RWPE1 (cell line): ENCODE results near the gene INTS1.

ENCODE experiments used
- CTCF ChIA-PET: fragments of 350-600 bp; sonication (Branson Sonifier 250); formaldehyde crosslinking; extraction: SDS; loops from one replicate; lab custom pipeline; 2021; lab: Yijun Ruan, JAX
- POLR2A ChIA-PET: fragments of 400-600 bp; formaldehyde crosslinking; extraction: SDS; loops from one replicate; lab custom pipeline; 2020; ENCODE audit warnings: antibody characterized with exemption; ENCODE audit not compliant: low non-redundant PET; lab: Yijun Ruan, JAX
- DNase-seq: peaks from one replicate; pipeline ENCODE4 v3.0.0; 2012; ENCODE audit warnings: low spot score
- H3K27ac ChIP-seq: fragments of 450-650 bp; 2 replicates; pipeline ENCODE4 v1.5.1; 2017
- TF ChIP-seq, protein P1 (sequence below): fragments of 450-650 bp; conservative IDR thresholded peaks from 2 replicates; pipeline ENCODE4 v1.5.1; 2017; ENCODE audit warnings: low read depth, mild to moderate bottlenecking

INTS1 gene

DNA sequence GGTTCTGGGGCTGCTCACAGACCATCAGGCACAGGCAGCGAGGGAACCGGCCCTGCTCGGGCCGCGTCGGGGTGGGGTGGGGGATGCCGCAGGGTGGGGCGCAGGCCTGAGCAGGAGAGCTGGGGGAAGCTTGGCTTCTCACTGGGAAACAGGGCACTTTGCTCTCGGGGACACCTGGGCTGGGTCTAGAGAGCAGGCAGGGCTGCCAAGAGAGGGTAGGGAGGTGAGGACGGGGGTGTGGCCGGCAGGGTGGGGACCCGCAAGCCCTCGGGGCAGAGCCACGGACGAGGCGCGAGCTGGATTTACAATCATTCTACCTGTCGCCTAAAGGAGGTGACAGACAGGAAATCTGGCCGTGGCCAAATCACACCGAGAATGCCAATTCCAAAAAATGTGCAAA lies 11.1 kb downstream of the INTS1 start:
- CTCF ChIA-PET: no interaction called here
- POLR2A ChIA-PET: no interaction called here
- TF ChIP-seq, protein P1, sequence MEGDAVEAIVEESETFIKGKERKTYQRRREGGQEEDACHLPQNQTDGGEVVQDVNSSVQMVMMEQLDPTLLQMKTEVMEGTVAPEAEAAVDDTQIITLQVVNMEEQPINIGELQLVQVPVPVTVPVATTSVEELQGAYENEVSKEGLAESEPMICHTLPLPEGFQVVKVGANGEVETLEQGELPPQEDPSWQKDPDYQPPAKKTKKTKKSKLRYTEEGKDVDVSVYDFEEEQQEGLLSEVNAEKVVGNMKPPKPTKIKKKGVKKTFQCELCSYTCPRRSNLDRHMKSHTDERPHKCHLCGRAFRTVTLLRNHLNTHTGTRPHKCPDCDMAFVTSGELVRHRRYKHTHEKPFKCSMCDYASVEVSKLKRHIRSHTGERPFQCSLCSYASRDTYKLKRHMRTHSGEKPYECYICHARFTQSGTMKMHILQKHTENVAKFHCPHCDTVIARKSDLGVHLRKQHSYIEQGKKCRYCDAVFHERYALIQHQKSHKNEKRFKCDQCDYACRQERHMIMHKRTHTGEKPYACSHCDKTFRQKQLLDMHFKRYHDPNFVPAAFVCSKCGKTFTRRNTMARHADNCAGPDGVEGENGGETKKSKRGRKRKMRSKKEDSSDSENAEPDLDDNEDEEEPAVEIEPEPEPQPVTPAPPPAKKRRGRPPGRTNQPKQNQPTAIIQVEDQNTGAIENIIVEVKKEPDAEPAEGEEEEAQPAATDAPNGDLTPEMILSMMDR: no peak

DNA sequence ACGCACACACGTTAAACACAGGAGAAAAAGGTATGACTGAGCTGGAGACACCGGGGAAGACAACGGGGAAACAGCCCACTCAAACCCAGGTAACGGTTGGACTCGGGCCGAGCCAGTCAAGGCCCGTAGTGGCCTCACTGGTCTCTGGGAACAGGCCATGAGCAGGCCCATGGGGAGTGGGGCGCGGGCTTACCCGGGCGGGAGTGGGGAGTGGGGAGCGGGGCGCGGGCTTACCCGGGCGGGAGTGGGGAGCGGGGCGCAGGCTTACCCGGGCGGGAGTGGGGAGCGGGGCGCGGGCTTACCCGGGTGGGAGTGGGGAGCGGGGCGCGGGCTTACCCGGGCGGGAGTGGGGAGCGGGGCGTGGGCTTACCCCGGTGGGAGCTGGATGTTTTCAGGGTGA lies 11.5 kb downstream of the INTS1 start:
- no peak overlapping the region for H3K27ac ChIP-seq
- TF ChIP-seq, protein P1: no peak
- ChIA-PET POLR2A (no interaction called here), CTCF (no interaction called here)
- no peak for DNase-seq

More for the DNA sequence above, 11.1 kb downstream of the INTS1 start:
- no peak overlapping the region for H3K27ac ChIP-seq
- DNase-seq: no peak

DNA sequence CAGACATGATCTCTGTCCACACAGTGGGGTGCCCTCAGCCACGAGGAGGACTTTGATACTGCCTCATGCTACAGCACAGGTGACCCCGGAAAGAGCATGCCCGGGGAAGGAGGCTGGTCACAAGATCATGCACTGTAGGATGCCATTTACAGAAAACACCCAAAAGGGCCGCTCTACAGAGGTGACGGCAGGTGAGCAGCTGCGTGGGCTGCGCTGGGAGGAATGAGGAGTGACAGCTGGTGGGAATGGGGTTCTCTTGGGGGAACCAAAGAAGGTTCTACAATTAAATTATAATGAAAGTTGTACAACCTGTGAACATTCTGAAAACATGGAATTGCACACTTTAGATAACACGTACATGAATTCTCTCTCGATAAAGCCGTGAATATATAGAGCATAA lies 12.0 kb downstream of the INTS1 start:
- H3K27ac ChIP-seq: peak overlapping the region; percentile 12; the same call in 1 of the 2 replicates
- TF ChIP-seq, protein P1: no peak
- POLR2A ChIA-PET: no interaction called here
- CTCF ChIA-PET: no interaction called here
- DNase-seq: no peak

DNA sequence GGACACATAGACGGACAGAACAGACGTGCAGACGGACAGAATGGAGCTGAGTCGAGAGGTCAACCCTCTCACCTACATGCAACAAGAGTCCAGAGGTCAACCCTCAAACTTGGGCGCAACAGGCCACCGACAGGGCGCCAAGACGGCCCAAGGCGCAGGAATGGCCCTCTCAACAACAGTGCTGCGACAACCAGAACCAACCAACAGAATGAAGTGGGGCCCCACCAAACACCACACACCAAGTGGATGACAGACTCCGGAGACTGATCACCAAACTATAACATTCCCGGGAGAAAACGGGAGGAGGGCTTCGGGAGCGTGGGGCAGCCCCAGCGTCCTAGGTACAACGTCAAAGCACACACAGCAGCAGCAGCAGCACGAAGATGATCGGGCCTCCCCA lies 13.4 kb downstream of the INTS1 start:
- H3K27ac ChIP-seq: peak overlapping the region; percentile 1; the same call in 1 of the 2 replicates
- DNase-seq: no peak
- TF ChIP-seq, protein P1: no peak
- POLR2A ChIA-PET: no interaction called here
- CTCF ChIA-PET: no interaction called here

DNA sequence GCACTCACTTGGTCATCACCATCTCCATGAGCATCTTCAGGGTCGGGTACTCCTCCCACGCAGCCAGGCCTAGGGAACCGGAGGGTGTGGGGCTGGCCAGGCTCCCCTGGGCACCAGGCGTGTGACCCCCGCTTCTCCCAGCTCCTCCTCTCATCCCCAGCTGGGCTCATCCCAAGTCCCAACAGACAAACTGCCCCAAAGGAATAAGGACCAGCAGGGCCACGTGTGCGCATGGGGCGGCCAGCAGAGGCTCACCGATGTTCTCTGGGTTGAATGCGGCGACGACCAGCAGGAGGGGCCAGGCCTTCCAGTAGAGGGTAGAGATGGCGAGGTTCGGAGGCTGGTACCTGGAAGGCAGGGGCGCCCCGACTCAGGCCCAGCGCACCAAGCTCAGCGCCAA lies 14.9 kb downstream of the INTS1 start:
- POLR2A ChIA-PET: no interaction called here
- CTCF ChIA-PET: no interaction called here
- TF ChIP-seq, protein P1: no peak
- no peak overlapping the region for H3K27ac ChIP-seq
- DNase-seq: no peak

DNA sequence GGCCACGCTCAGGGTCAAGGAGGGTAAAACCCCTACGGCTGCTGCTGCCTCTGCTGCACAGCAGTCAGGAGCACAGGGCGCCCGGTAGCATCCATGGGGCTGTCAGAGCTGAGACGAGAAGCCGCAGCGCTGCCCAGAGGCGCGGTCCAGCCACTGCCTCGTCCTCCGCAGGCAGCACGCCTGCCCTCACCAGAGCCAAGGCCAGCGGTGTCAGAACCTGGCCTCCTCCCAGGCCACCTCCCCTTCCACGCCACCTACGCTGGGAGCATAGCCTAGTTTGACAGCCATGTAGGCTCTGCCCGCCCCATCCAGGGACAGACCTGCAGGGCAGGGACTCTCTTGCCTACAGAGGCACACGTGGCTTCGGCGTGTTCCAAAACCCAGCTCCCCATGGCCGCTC lies 16.2 kb downstream of the INTS1 start:
- ChIA-PET POLR2A (no interaction called here), CTCF (no interaction called here)
- no peak for DNase-seq

More for the DNA sequence above, 16.2 kb downstream of the INTS1 start:
- H3K27ac ChIP-seq: no peak overlapping the region
- TF ChIP-seq, protein P1: no peak
